WI38 (cell line): ENCODE measurements around the gene C1QL3.

Experiments used
- H3K4me3 ChIP-seq: 2 replicates; pipeline ENCODE4 v1.5.1; 2011; ENCODE audit warnings: low read depth, mild to moderate bottlenecking, control low read depth, low read length
- TF ChIP-seq, protein P1 (sequence below): IDR thresholded peaks from 2 replicates; pipeline ENCODE4 v1.5.1; 2012; ENCODE audit warnings: low read depth, mild to moderate bottlenecking, control low read depth, low read length

The C1QL3 gene

DNA sequence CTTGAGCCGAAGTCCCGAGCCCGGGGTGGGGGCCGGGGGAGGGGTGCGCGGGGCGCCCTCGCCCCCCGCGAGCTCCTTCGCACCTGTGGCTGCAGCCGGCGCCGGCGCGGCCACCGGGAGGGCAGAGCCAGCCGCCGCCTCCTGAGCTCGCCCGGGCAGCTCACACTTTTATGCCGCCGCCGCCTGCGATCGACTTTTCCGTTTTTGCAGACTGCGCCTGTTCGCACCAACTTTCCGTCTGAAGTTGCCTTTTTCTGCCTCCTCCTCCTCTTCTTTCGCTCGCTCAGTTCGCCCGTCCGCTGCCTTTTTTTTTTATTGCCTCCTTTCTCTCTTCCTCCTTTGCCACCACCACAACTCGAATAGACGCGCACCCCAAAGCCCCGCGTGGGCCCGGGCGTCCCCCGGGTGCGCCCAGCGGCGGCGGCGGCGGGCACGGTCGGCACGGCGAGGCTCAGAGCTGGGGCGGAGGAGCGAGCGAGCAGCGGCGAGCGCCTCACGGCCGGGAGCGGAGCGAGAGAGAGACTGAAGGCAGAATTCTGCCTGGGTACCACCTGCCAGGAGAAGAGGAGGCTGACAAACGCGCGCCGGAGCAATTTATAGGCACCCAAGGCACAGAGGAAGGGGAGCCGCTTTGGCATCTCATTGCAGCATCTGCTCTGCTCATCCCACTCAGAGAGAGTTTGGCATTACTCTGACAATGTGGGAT, at the start of gene C1QL3:
TSS of gene C1QL3 (minus strand) at position 569 of the 706 bp plus-strand sequence. CDS start 814 bp downstream, outside the sequence.
- H3K4me3 ChIP-seq = peak within 1 kb of the TSS; percentile 39
- TF ChIP-seq, protein P1, sequence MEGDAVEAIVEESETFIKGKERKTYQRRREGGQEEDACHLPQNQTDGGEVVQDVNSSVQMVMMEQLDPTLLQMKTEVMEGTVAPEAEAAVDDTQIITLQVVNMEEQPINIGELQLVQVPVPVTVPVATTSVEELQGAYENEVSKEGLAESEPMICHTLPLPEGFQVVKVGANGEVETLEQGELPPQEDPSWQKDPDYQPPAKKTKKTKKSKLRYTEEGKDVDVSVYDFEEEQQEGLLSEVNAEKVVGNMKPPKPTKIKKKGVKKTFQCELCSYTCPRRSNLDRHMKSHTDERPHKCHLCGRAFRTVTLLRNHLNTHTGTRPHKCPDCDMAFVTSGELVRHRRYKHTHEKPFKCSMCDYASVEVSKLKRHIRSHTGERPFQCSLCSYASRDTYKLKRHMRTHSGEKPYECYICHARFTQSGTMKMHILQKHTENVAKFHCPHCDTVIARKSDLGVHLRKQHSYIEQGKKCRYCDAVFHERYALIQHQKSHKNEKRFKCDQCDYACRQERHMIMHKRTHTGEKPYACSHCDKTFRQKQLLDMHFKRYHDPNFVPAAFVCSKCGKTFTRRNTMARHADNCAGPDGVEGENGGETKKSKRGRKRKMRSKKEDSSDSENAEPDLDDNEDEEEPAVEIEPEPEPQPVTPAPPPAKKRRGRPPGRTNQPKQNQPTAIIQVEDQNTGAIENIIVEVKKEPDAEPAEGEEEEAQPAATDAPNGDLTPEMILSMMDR = no peak

DNA sequence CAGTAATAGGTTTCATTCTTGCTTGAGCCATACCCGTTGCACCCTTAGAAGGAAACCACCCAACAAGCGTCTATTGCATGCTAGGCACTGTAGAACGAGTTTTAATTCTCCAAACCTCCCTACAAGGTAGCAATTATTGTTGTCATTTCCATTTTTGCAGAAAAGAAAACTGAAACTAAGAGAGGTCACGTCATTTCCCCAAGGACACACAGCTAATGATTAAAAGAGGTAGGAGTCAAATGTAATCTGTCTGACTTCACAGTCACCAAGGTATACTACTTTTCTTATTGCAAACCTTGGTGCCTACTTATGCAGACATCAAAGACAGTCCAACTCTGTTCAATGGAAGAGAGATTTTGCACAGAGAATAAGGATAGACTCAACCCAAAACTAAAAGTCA, 49.1 kb upstream of the C1QL3 start:
- no peak overlapping the region for H3K4me3 ChIP-seq
- TF ChIP-seq, protein P1 = no peak

DNA sequence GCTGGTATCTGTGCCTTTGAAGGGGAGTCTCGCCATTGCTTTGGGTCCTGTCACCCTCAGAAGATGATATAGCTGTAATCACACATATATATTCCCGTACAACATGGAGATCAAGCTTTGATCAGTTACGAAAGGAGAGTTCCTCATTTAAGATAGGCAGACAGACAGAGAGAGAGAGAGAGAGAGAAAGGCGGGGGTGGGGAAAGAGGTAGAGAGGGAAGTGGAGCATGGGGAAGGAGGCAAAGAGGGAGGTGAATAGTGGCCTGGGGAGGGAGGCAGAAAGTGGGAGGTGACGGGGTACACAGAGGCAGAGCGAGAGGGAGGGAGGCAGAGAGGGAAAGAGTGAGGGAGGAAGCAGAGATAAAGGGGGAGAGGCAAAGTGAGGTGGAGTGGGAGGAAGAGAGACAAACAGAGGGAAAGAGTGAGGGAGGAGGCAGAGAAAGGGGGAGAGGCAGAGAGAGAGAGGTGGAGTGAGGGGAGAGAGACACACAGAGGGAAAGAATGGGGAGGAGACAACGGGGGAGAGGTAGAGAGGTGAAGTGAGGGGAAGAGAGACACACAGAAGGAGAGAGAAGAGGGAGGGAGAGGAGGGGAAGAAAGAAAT, 44.6 kb upstream of the C1QL3 start:
- no peak overlapping the region; the same call in 1 of the 2 replicates for H3K4me3 ChIP-seq

DNA sequence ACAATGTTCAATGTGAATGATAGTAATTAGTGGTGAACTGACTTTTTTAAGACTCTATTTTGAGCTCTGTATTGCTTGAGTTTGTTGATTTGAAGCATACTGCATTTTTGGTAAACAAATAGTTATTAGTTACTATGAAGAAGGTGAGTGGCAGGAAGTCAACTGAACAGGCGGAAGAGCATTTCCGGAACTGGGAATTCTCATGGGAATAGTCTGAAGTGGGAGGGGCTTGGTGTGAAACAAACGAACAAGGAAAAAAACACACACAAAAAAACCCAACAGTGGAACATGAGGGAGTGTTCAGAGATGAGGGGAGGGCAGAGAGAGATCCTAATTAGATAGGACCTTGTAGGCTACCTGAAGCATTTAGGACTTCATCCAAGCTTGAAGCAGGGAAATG, 43.9 kb upstream of the C1QL3 start:
- TF ChIP-seq, protein P1 = no peak
- no peak overlapping the region for H3K4me3 ChIP-seq

More for the DNA sequence above, 44.6 kb upstream of the C1QL3 start:
- TF ChIP-seq, protein P1 = no peak

DNA sequence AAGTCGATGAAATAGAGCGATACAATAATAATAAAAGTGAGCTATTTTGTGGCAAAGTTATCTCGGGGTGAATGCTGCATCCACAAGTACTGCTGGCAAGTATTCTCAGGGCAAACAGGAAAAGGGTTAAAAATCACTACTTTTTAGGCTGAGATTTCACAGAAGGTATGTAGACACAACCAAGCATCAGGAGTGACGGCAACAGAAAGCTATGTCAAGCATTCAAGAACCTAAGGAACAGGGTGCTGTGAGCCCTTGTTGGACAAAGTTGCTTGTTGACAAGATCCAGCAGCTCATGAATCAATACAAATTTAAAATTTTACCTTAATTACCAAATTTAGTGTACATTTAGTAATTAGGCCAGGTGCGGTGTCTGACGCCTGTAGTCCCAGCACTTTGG, 41.2 kb upstream of the C1QL3 start:
- TF ChIP-seq, protein P1 = no peak
- H3K4me3 ChIP-seq = no peak overlapping the region

DNA sequence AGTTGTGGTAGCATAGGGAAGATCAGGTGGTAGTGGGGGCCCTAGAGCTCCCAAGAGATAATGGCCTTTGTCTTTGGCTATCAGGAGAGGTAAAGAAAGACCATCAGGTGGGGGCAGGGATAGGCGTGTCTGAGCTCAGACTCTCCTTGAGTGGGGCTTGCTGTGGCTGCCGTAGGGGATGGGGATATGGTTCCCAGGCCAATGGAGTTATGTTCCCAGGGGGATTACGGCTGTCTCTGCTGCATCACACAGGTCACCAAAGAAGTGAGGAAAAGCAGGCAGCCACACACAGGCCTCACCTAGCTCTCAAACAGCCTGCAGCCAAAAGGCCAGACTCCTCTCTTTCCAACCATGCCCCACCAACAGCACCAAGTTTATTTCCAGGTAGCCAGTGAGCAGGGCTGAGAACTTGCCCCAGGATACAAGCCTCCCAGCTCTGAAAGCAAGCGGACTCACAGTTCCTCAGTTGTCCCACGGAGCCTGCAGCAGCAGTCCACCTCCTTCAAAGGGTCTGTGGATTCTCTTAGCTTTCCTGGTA, 37.6 kb upstream of the C1QL3 start:
- TF ChIP-seq, protein P1 = no peak
- no peak overlapping the region for H3K4me3 ChIP-seq

DNA sequence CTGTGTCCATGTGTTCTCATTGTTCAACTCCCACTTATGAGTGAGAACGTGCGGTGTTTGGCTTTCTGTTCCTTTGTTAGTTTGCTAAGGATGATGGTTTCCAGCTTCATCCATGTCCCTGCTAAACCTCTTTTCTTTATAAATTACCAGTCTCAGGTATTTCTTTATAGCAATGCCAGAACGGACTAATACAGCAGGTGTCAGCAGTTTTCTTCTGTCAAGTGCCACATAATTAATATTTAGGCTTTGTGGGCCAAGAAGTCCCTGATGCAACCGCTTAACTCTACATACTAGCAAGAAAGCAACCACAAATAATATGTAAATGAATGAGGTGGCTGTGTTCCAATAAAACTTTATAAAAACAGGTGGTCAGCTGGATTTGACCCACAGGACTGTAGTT, 26.3 kb upstream of the C1QL3 start:
- TF ChIP-seq, protein P1 = no peak
- H3K4me3 ChIP-seq = no peak overlapping the region
